ENCODE results near the gene ADGB.
"Not testable (repeated sequence)": the region's sequence is repeated elsewhere in the genome, so short reads cannot be mapped to it uniquely, and the experiment has no call there.

The ADGB gene

DNA sequence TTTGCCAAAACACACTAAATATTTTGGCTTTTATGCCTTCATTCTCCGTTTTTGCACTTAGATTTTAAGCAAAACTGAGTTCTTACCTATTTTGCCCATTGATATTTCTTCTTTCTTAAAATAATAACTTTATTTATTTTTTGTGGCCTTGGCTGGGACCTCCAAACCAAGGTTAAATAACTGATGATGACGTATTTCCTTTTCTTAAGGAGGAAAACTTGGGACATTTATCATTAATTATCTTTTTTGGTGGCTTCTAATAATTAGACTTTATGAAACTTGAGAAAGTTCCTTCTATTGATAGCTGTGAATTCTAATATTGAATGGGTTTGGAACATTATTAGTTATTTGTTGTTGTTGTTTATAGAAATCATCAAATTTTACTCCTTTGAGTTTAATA is 154.5 kb downstream of the ADGB start:
- in situ Hi-C loops (cut with MboI; ENCODE audit: low sequenced_read_pairs) = no loop called here

DNA sequence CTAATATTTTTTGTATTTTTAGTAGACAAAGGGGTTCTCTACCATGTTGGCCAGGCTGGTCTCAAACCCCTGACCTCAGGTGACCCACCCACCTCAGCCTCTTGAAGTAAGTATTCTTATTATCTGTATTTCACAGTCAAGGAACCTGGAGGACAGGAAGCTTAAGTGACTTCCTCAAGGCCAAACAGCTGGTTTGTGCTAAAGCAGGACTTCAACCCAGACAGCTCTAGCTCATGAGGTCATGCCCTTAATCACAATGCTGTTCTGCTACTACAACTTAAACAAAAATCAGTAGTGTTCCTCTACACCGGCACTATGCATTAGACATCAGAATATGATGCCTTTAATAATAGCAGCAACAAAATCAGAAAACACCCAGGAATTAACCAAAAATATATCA is 168.9 kb downstream of the ADGB start:
- in situ Hi-C loops (cut with MboI; ENCODE audit: low sequenced_read_pairs) = no loop called here

DNA sequence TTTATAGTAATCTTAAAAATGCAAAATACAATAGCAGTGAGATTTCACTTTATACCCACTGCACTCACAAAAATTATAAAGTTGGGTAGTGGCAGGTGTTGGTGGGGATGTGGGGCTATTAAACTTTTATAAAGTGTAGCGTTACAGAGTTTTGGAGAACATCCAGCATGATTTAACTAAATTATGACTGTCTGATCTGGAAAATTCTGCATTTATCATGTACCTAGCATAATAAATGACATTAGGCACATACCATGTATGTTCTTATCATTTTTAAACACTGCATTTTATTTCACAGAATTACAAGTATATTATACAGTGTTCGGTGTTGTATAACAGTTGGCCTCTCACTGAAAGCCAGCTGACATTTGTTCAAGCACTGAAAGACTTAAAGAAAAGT is 169.9 kb downstream of the ADGB start:
- in situ Hi-C loops (cut with MboI; ENCODE audit: low sequenced_read_pairs) = no loop called here

DNA sequence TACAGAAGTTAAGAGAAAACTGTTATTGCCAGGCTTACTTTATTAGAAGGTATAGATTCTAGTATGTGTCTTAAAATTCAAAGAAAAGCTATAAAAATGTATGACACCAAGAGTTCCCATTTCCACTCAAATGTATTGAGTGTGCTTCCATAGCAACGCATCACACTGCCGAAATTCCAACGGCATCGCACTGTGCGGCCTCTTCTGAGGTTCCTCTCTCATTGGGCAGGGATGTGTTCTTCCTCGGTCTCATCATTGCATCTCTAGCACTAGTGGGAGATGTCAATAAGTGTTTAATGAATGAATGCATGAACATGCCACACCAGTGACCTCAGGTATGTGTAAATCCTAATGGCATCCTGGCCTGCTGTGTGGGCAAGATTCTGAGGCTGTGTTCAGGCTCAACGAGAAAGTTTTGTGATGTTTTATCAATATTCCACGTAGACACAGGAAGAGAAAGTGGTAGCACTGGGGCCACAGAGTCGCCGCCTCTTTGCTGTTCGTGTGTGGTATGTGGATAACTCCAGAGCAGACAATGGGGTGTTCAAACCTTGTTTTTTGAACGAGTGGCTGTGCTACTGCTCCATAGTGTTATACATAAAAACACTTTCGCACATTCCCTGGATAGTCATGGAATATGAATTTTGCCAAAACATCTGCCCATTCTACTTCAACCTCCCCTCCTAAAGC is 171.6 kb downstream of the ADGB start:
- in situ Hi-C loops (cut with MboI; ENCODE audit: low sequenced_read_pairs) = no loop called here

DNA sequence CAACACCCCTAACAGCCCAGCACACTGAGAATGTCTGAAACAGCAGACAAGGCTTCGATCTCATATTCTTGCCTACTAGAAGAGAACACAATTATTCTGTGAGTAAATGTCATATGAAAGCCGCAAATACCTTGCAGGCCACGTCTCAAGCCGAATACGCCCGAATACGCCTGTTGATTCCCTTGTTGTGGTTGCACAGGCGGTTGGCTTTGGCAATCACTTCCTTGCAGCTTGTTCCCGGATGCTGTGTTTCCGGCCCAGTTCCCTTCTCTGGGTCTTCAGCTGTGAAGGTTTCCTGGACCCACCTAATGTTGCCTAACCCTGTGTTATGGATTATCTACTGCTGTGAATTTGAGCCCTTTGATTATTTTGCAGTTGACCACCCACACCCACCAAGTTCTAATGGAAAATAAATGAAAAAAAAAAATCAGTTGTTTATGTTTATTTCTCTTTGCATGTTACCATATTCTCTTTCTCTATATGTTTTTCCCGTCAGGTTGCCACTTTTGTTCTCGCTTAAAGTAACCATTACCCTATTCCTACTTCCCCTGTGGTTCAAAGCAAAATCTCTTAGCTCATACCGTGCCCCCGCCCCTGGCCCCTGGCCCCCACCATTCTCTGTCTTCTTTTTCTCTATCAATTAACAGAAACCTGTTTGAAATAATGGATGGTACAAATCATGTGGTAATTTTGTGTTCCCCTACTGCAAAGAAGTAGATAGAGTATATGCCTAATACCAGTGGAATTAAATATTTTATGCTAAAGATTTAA is 172.4 kb downstream of the ADGB start:
- in situ Hi-C loops (cut with MboI; ENCODE audit: low sequenced_read_pairs) = no loop called here

DNA sequence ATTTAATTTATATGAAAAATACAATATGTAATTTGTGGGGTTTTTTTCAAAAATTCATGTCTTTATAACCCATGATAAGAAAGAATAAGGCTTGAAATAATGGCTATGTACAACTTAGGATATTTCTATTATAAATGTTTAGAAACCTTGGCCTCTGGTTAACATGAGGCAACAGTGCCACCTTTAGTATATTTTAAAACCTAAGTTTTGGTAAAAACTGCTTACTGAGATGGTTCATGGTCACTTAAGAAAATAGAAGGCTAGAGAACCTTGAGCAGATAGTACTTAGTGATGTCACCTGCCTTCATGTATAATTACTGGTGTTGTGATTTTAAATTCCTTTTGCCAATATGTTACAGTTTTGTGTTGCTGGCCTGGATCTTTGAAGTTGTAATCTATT is 176.4 kb downstream of the ADGB start:
- in situ Hi-C loops (cut with MboI; ENCODE audit: low sequenced_read_pairs) = no loop called here

DNA sequence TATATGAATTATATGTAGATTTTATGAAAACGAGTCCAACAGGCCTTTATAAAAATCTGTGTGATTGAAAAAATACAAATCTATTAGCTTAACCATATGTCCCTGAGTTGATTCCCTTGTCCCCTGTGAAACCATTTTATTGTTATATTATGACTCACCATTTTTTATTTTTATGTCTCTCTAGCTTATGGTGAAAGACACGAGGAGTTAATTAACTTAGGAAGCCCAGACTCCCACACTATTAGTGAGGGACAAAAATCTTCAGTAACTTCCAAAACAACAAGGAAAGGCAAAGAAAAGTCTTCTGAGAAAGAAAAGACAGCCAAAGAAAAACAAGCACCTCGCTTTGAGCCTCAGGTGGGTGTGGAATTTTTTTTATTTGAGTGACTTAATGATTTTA is 183.1 kb downstream of the ADGB start:
- in situ Hi-C loops (cut with MboI; ENCODE audit: low sequenced_read_pairs) = no loop called here

DNA sequence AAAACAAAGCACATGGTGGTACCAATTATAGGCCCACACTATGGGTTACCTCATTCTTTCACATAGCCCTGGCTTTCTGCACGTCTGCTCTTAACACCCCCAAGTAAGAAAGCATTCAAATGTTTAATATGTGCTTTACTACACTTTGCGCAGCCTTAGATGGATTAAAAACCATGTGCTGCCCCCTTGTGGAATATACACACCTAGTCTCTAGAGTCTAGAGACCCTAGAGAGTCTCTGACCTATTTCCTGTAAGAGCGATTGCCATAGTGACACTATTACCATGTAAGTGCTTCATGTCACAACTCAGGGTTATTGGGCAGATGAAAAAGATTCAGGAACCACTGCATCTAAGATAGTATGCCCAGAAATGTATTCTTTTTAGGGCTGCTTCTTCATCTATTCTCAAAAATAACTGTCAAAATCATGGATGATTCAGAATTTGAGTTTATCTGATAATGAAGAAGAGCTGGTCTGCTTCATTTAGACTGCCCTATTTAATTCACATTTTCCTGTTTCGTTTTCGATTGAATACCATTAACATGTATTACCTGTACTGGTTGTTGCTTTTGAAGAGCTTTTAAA is 186.3 kb downstream of the ADGB start:
- in situ Hi-C loops (cut with MboI; ENCODE audit: low sequenced_read_pairs) = no loop called here

DNA sequence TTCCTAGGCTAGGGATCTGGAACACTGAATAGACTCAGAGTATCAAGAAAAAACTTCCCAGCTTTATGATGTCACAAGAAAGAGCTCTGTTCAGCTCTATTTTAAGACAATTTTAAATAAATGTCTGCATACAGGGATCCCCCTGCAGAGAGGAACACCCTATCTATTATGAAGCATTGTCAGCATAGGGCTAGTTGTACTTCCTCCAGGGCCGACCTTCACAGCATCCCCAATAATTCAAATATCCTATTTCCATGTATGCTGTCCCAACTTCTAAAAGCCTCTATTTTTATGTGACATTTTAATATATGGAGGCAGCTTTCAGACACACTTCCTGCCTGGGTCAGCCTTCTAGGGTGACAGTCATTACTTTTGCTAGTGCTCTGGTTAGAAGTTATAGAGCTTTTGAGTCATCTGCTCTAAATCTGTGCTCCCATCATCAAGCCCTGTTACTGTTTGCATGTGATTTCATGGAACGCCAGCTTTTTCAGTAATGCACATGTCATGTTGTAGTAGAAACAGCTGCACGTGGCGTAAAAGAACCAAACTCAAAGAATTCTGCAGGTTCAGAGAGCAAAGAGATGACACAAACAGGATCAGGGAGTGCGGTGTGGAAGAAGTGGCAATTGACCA is 189.2 kb downstream of the ADGB start:
- in situ Hi-C loops (cut with MboI; ENCODE audit: low sequenced_read_pairs) = no loop called here

DNA sequence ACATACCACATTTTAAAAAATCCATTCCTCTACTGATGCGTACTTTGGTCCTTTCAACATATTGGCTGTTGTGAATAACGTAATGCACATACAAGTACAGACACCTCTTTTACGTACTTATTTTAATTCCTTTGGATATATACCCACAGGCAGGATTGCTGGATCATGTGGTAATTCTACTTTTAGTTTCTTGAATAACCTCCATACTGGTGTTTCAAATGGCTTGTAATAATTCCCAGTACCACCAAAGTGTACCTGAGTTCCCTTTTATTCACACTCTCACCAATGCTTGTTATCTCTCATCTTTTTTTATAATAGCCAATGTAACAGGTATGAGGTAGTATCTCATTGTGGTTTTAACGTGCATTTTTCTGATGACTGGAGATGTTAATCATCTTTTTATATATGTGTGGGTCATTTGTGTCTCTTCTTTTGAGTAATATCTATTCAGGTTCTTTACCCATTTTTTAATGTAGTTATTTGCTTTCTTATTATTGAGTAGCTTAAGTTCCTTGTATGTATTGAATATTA is 191.9 kb downstream of the ADGB start:
- in situ Hi-C loops (cut with MboI; ENCODE audit: low sequenced_read_pairs) = no loop called here

DNA sequence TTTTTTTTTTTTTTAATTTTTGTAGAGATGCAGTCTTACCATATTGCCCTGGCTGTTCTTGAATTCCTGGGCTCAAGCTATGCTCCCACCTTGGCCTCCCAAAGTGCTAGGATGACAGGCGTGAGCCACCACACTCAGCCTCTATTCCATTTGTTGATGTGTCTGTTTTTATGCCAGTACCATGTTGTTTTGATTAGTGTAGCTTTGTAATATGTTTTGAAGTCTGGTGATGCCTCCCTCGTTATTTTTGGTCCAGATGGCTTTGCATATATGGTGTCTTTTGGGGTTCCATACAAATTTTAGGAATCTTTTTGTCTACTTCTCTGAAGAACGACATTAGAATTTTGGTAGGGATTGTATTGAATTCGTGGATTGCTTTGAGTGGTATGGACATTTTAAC is 193.2 kb downstream of the ADGB start:
- in situ Hi-C loops (cut with MboI; ENCODE audit: low sequenced_read_pairs) = no loop called here

DNA sequence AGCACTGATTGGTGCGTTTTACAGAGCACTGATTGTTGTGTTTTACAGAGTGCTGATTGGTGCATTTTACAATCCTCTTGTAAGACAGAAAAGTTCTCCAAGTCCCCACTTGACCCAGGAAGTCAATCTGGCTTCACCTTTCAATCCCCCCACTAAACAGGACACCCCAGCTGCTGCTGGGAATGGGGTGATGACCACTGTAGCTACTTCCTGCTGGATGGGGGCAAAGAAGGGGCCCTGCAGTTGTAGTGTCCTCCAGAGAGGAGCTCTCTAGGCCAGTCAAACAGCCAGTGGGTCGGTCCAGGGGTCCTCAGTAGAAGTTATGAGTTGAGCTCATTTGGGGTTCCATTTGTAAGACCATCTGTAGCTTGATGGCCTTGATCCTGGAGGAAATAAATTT is 194.4 kb downstream of the ADGB start:
- in situ Hi-C loops (cut with MboI; ENCODE audit: low sequenced_read_pairs) = not testable (repeated sequence)

DNA sequence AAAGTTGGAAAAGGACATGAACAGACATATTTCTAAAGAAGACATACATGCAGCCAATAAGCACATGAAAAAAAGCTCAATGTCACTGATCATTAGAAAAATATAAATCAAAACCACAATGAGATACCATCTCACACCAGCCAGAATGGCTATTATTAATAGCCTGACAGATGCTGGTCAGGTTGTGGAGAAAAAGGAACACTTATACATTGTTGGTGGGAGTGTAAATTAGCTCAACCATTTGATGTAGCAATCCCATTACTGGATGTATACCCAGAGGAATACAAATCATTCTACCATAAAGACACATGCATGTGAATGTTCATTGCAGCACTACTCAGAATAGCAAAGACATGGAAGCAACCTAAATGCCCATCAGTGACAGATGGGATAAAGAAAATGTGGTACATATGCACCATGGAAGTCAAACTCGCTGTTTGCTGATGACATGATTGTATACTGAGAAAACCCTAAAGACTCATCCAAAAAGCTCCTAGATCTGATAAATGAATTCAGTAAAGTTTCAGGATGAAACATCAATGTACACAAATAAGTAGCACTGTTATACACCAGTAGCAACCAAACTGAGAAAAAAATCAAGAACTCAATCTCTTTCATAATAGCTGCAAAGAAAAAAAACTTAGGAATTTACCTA is 196.8 kb downstream of the ADGB start:
- in situ Hi-C loops (cut with MboI; ENCODE audit: low sequenced_read_pairs) = no loop called here

DNA sequence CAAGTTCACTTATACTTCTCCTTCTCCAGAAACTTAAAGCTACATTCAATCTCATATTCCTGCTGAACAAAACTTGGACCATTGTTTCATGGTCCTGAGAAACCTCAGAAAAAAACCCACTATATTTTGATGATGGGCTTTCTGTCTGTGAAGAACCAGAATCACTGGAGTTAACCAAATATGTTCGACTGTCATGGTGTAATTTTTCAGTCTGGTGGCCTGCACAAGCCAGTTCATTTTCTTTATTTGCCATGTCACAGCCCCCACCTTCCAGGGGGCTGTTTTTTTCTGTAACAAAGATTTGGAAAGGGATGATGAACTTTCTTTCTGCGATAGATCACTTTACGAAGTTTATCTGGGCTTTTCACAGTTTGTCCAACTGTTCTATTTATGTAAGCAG is 204.4 kb downstream of the ADGB start:
- in situ Hi-C loops (cut with MboI; ENCODE audit: low sequenced_read_pairs) = not testable (repeated sequence)

DNA sequence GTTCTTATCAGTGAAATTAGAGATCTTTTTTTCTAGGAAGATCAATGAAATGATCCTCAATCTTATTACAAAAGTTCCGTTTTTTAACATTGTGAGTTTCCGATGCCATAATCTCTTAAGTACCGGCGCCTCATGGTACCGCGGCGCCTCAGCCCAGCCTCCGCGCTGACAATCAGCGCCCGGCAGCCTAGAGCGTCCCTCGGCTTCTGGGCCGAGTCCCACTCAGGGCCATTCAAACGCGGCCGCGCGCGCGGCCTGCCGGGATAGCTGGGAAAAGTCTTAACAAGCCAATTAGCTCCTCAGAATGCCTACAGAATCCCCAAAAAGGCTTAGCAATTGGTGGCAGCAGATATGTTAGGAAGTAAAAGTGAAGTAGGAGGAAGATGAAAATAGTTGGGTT is 204.8 kb downstream of the ADGB start:
- in situ Hi-C loops (cut with MboI; ENCODE audit: low sequenced_read_pairs) = no loop called here

DNA sequence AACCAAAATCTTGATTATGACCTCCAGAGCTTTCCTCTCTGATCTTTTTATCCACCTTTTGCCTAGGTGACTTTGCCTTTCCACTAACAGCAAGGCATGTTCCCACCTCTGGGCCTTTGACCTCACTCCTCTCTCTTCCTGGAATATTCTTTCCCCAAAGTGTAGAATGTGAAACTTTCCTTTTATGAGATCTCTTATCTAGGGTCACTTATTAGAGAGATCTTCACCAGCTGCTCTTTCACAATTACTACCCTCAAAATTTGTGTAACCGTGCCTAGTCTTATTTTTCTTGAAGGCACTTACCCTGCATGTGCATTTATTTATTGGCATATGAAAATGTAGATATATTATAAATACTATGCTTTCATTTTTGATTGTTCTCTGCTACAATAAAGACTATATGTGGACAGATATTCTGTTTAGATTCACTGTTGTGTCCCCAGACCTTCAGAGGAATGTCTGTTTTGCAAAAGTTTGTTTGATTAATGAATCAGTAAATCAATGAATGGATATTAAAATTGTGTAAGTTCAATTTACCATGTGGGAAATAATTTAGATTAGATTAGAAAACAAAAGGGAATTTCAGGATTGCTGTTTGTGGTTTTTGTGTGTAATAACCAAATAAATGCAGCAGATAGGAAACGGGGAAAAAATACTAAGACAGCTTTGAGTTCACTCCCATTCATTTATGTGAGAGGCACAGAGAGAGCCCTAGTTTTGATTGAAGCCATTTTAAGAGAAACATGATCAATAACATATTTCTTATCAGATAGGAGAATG is 207.0 kb downstream of the ADGB start:
- in situ Hi-C loops (cut with MboI; ENCODE audit: low sequenced_read_pairs) = no loop called here

DNA sequence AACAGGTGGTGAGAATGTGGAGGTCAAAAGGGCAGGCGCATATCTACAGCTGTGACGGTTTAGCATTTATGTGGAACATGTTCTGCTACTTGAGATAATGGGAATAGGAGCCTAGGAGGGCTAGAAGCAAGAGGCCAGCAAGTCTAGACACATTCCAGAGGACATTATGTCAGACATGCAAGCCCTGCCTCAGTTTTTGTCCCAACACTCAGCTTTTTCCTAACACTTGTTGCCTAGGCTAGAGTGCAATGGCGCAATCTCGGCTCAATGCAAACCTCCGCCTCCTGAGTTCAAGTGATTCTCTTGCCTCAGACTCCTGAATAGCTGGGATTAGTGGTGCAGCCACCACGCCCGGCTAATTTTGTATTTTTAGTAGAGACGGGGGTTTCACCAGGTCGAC is 210.2 kb downstream of the ADGB start:
- in situ Hi-C loops (cut with MboI; ENCODE audit: low sequenced_read_pairs) = not testable (repeated sequence)

DNA sequence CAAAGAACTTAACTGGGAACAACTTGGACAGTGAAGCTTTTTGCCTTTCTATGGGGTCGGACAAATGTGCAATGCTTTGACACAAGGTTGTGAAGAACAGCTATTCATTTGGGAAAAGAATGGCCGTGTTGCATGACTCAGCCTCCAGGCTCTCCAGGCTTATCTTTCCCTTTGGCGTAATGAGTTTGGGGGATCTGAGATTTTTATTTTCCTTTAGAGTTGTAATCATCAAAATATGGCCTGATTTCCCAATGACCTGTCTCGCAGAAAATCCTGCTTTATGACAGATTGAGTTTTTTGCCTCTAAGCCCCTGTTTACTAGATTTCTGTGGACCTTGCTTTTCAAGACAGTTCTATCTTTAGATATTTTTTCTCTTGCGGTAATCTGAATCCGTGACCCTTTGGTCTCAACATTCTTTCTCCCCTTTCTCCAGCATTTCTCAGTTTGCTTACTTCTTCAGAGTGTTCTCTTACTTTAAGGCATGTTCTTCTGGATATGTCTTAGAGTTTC is 214.1 kb downstream of the ADGB start:
- in situ Hi-C loops (cut with MboI; ENCODE audit: low sequenced_read_pairs) = not testable (repeated sequence)

DNA sequence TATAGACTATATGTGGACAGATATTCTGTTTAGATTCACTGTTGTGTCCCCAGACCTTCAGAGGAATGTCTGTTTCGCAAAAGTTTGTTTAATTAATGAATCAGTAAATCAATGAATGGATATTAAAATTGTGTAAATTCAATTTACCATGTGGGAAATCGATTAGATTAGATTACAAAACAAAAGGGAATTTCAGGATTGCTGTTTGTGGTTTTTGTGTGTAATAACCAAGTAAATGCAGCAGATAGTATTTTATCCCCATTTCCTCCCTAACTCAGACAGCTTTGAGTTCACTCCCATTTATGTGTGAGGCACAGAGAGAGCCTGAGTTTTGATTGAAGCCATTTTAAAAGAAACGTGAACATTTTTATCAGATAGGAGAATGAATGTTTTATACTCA is 214.8 kb downstream of the ADGB start:
- in situ Hi-C loops (cut with MboI; ENCODE audit: low sequenced_read_pairs) = no loop called here

DNA sequence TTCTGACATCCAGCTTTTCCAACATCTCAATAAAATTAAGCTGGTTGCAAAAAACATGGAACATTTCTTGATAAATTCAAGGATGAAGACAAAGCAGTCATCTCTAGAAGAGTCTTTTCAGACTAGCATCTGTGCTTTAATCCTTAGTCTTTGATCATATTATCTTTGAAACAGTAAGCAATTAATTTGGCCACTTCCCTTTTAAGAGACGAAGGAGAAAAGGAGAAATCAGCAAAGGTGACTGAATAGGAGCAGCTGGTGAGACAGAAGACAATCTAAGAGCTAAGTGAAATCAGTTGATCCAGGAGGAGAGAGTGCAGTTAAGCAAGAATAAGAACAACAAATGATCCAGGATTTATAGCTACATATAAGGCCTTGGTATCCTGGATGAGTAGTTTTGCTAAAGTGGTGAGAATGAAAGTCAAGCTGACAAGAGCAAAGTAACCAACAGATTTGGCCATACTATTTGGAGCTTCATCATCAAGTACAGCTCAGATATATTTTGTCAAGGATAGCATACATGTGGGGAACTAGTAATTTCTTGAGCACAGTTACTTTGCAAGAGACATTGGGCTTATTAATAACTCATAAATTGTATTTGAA is 215.5 kb downstream of the ADGB start:
- in situ Hi-C loops (cut with MboI; ENCODE audit: low sequenced_read_pairs) = no loop called here

Measured in HL-60/S4 treated with phorbol 12-myristate 13-acetate at 8.2 ng/mL for 4 days and 3 days (cell line).